CD4-positive, alpha-beta T cell treated with Interleukin-6 for 4 hours (primary cell): ENCODE results near the gene CLEC2B.
A peak's percentile ranks its signal among the peaks of the same experiment; 100 is the strongest.
"Not testable (repeated sequence)": the region's sequence is repeated elsewhere in the genome, so short reads cannot be mapped to it uniquely, and the experiment has no call there.

ENCODE experiments used
- DNase-seq: peaks from one replicate; pipeline ENCODE4 v3.0.0-alpha.2; 2020; ENCODE audit warnings: mixed read lengths

Gene CLEC2B

GRCh38 chr12:9869307-9870161 is at the start of gene CLEC2B:
CLEC2B (minus strand) TSS chr12:9869354.
- peak; percentile 35 for DNase-seq

- no peak for DNase-seq
These were observed 42.6 kb upstream of the CLEC2B start for GRCh38 chr12:9911708-9912107.

- no peak for DNase-seq
These were observed 41.7 kb upstream of the CLEC2B start for GRCh38 chr12:9910716-9911421.

- DNase-seq = no peak
These were observed 40.6 kb upstream of the CLEC2B start for GRCh38 chr12:9909724-9910123.

- DNase-seq = no peak
These were observed 39.2 kb upstream of the CLEC2B start for GRCh38 chr12:9908350-9908749.

GRCh38 chr12:9907769-9908168 is 38.6 kb upstream of the CLEC2B start:
- no peak for DNase-seq

GRCh38 chr12:9906873-9907272 is 37.7 kb upstream of the CLEC2B start:
- peak; percentile 57 for DNase-seq

GRCh38 chr12:9902539-9903228 is 33.5 kb upstream of the CLEC2B start:
- DNase-seq = no peak

GRCh38 chr12:9900930-9901329 is 31.8 kb upstream of the CLEC2B start:
- no peak for DNase-seq

GRCh38 chr12:9899209-9899608 is 30.1 kb upstream of the CLEC2B start:
- no peak for DNase-seq

- DNase-seq = no peak
These were observed 28.4 kb upstream of the CLEC2B start for GRCh38 chr12:9897535-9897934.

GRCh38 chr12:9895215-9895971 is 26.2 kb upstream of the CLEC2B start:
- no peak for DNase-seq

- DNase-seq = no peak
These were observed 19.6 kb upstream of the CLEC2B start for GRCh38 chr12:9888665-9889273.

GRCh38 chr12:9883175-9883574 is 14.0 kb upstream of the CLEC2B start:
- DNase-seq = no peak

- DNase-seq = no peak
These were observed 12.8 kb upstream of the CLEC2B start for GRCh38 chr12:9881988-9882387.

- no peak for DNase-seq
These were observed 12.1 kb upstream of the CLEC2B start, which contains the start of gene KLRF2 for GRCh38 chr12:9881246-9881645. KLRF2 (plus strand) TSS chr12:9881489; CDS start chr12:9881596, 107 bp downstream.

GRCh38 chr12:9880532-9881078 is 11.5 kb upstream of the CLEC2B start:
- DNase-seq = no peak

- not testable (repeated sequence) for DNase-seq
These were observed 7.0 kb upstream of the CLEC2B start for GRCh38 chr12:9876120-9876519.

- DNase-seq = no peak
These were observed 3.6 kb upstream of the CLEC2B start for GRCh38 chr12:9872742-9873141.

- no peak for DNase-seq
These were observed 3.0 kb upstream of the CLEC2B start for GRCh38 chr12:9872162-9872561.

GRCh38 chr12:9870286-9870866 is 1.2 kb upstream of the CLEC2B start:
- DNase-seq = peak; percentile 34

- DNase-seq = no peak
These were observed 225 bp downstream of the CLEC2B start for GRCh38 chr12:9868951-9869306.
